CD4-positive, alpha-beta T cell treated with Interleukin-21 for 1 hour (primary cell): ENCODE results near the gene PLCB1.
A peak's percentile ranks its signal among the peaks of the same experiment; 100 is the strongest.
"Not testable (repeated sequence)": the region's sequence is repeated elsewhere in the genome, so short reads cannot be mapped to it uniquely, and the experiment has no call there.

Experiments used
- DNase-seq: peaks from one replicate; pipeline ENCODE4 v3.0.0-alpha.2; 2020

PLCB1 gene

GRCh38 chr20:8408587-8409307 lies 276.7 kb downstream of the PLCB1 start:
- no peak for DNase-seq

GRCh38 chr20:8413691-8414090 lies 281.6 kb downstream of the PLCB1 start:
- no peak for DNase-seq

GRCh38 chr20:8414586-8415274 lies 282.7 kb downstream of the PLCB1 start:
- no peak for DNase-seq

GRCh38 chr20:8421981-8422380 lies 289.9 kb downstream of the PLCB1 start:
- DNase-seq, result no peak

GRCh38 chr20:8423482-8423881 lies 291.4 kb downstream of the PLCB1 start:
- DNase-seq, result no peak

- DNase-seq, result no peak
Observed at GRCh38 chr20:8424010-8424409, 291.9 kb downstream of the PLCB1 start.

GRCh38 chr20:8425016-8425415 lies 292.9 kb downstream of the PLCB1 start:
- no peak for DNase-seq

- DNase-seq, result no peak
Observed at GRCh38 chr20:8425802-8426201, 293.7 kb downstream of the PLCB1 start.

- DNase-seq, result no peak
Observed at GRCh38 chr20:8427419-8428040, 295.5 kb downstream of the PLCB1 start.

GRCh38 chr20:8428988-8429387 lies 296.9 kb downstream of the PLCB1 start:
- peak; percentile 5 for DNase-seq

GRCh38 chr20:8431538-8432434 lies 299.7 kb downstream of the PLCB1 start:
- no peak for DNase-seq

GRCh38 chr20:8432435-8433148 lies 300.5 kb downstream of the PLCB1 start:
- DNase-seq, result no peak

- no peak for DNase-seq
Observed at GRCh38 chr20:8433291-8433690, 301.2 kb downstream of the PLCB1 start.

- DNase-seq, result no peak
Observed at GRCh38 chr20:8434326-8434876, 302.3 kb downstream of the PLCB1 start.

- DNase-seq, result no peak
Observed at GRCh38 chr20:8435285-8436035, 303.4 kb downstream of the PLCB1 start.

- DNase-seq, result not testable (repeated sequence)
Observed at GRCh38 chr20:8436938-8437337, 304.9 kb downstream of the PLCB1 start.

- DNase-seq, result no peak
Observed at GRCh38 chr20:8438748-8439147, 306.7 kb downstream of the PLCB1 start.

- no peak for DNase-seq
Observed at GRCh38 chr20:8443464-8444072, 311.5 kb downstream of the PLCB1 start.

- DNase-seq, result no peak
Observed at GRCh38 chr20:8447262-8448120, 315.4 kb downstream of the PLCB1 start.

GRCh38 chr20:8449123-8449522 lies 317.1 kb downstream of the PLCB1 start:
- DNase-seq, result no peak
